ENCODE data around the gene TBX19. TPM values are rescaled to one million over a fixed set of nuclear protein-coding genes. Genes with fewer than 3 reads are reported as not detected.
A peak's percentile ranks its signal among the peaks of the same experiment; 100 is the strongest.

TBX19 gene
- total RNA-seq, 1 donor from 2014 or later, result 1.8 TPM

GRCh38 chr1:168340781-168341482, 60.3 kb downstream of the TBX19 start:
- H3K27me3 Mint-ChIP-seq (ENCODE audit: low read depth), result no peaks in the 10 kb centered on the region
- no peak for DNase-seq (ENCODE audit: low spot score)
- TF ChIP-seq, protein P1, sequence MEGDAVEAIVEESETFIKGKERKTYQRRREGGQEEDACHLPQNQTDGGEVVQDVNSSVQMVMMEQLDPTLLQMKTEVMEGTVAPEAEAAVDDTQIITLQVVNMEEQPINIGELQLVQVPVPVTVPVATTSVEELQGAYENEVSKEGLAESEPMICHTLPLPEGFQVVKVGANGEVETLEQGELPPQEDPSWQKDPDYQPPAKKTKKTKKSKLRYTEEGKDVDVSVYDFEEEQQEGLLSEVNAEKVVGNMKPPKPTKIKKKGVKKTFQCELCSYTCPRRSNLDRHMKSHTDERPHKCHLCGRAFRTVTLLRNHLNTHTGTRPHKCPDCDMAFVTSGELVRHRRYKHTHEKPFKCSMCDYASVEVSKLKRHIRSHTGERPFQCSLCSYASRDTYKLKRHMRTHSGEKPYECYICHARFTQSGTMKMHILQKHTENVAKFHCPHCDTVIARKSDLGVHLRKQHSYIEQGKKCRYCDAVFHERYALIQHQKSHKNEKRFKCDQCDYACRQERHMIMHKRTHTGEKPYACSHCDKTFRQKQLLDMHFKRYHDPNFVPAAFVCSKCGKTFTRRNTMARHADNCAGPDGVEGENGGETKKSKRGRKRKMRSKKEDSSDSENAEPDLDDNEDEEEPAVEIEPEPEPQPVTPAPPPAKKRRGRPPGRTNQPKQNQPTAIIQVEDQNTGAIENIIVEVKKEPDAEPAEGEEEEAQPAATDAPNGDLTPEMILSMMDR (IDR thresholded peaks at IDR 0.05), result no peak
- peaks cover 5% of the 10 kb centered on the region for H3K9me3 Mint-ChIP-seq (ENCODE audit: low read depth)
- H3K4me3 Mint-ChIP-seq (ENCODE audit: unreplicated experiment), result no peak overlapping the region
- H3K27ac Mint-ChIP-seq (ENCODE audit: unreplicated experiment), result peak overlapping the region; percentile 91
- peaks cover 26% of the 10 kb centered on the region for H3K4me1 Mint-ChIP-seq (ENCODE audit: low read depth)
- H3K36me3 Mint-ChIP-seq (ENCODE audit: low read depth), result peaks cover 5% of the 10 kb centered on the region

DNA sequence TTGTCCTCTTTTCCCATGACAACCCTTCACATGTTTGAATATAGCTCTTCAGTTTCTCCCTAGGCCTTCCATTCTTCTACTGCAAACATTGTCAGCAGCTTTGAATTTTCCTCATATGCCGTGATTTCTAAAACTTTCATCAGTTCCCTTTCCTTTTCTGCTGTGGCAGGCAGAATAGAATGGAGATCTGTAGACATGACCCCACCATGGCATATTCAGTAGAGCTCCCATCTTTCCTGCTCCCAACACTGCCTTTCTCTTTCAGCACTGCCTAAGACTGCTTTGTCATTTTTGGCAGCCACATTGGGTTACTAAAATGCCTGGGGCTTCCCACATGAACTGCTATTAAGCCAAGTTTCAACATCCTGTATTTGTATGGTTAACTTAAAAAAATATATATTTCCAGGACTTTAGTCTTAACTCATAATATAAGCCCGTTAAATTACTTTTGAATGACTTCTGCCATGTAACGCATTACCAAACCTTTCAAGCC, 60.9 kb downstream of the TBX19 start:
- Mint-ChIP-seq H3K4me1 (ENCODE audit: low read depth) (peaks cover 26% of the 10 kb centered on the region), H3K27me3 (ENCODE audit: low read depth) (no peaks in the 10 kb centered on the region), H3K36me3 (ENCODE audit: low read depth) (peaks cover 5% of the 10 kb centered on the region), H3K9me3 (ENCODE audit: low read depth) (peaks cover 5% of the 10 kb centered on the region), H3K27ac (ENCODE audit: unreplicated experiment) (peak overlapping the region; percentile 91), H3K4me3 (ENCODE audit: unreplicated experiment) (no peak overlapping the region)
- no peak for DNase-seq (ENCODE audit: low spot score)
- TF ChIP-seq, protein P1 (IDR thresholded peaks at IDR 0.05), result no peak

DNA sequence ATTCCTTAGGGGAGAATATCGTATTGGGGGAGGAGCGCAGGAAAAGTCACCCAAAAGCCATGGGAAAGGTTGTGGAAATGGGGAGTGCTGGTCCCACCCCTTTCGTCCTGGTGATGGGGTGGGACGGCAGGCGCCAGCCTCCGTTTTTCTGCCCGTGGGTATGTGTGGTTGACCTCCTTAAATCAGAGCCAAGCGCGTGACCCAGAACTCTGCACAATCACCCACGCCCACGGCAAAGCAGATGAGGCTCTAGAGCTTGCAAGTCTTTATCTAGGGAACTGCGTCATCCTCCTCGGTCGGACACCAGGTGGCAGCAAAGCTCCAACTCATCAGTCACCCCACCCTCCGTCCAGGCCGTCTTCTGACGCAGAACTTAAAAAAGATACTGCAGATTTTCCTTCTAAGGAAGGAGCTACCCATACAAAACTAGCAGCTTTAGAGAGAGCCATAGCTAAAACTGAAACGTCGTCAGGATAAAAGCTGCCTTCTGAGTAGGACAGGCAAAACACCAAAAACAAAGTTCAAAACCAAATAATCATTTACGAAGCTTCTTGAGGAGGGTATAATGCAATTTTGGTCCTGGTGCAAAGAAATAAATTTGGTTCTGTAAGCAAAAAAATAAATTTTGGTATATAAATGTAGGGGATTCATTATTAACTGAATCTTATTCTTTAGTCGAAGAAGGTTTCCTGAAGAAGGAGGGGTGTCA, 62.0 kb downstream of the TBX19 start:
- H3K4me3 Mint-ChIP-seq (ENCODE audit: unreplicated experiment), result peak overlapping the region; percentile 63
- TF ChIP-seq, protein P1 (IDR thresholded peaks at IDR 0.05), result peak; percentile 90
- peaks cover 26% of the 10 kb centered on the region for H3K4me1 Mint-ChIP-seq (ENCODE audit: low read depth)
- peaks cover 8% of the 10 kb centered on the region for H3K9me3 Mint-ChIP-seq (ENCODE audit: low read depth)
- DNase-seq (ENCODE audit: low spot score), result peak; percentile 87
- H3K27ac Mint-ChIP-seq (ENCODE audit: unreplicated experiment), result peak overlapping the region; percentile 91
- no peaks in the 10 kb centered on the region for H3K27me3 Mint-ChIP-seq (ENCODE audit: low read depth)
- peaks cover 5% of the 10 kb centered on the region for H3K36me3 Mint-ChIP-seq (ENCODE audit: low read depth)

GRCh38 chr1:168343566-168343965, 62.9 kb downstream of the TBX19 start:
- TF ChIP-seq, protein P1 (IDR thresholded peaks at IDR 0.05), result peak; percentile 23

DNA sequence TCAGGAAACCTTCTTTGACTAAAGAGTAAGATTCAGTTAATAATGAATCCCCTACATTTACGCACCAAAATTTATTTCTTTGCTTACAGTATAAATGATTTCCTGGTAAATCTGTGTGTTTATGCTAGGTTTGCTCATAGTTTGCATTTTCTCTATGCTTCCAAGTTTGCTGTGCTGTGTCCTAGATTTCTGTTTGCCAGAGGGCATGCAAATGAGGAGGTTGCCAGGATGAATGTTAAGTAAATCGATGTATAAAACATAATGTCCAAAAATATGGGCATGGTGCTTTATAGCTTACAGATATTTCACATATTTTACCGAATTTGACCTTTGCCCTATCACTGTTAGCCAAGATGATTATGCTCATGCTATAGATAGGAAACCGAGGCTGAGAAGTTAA, 63.8 kb downstream of the TBX19 start:
- Mint-ChIP-seq H3K36me3 (ENCODE audit: low read depth) (peaks cover 4% of the 10 kb centered on the region), H3K4me3 (ENCODE audit: unreplicated experiment) (no peak overlapping the region), H3K27me3 (ENCODE audit: low read depth) (no peaks in the 10 kb centered on the region), H3K4me1 (ENCODE audit: low read depth) (peaks cover 32% of the 10 kb centered on the region), H3K9me3 (ENCODE audit: low read depth) (peaks cover 11% of the 10 kb centered on the region), H3K27ac (ENCODE audit: unreplicated experiment) (no peak overlapping the region)
- TF ChIP-seq, protein P1 (IDR thresholded peaks at IDR 0.05), result no peak
- no peak for DNase-seq (ENCODE audit: low spot score)

More at GRCh38 chr1:168343566-168343965, 62.9 kb downstream of the TBX19 start:
- Mint-ChIP-seq H3K4me1 (ENCODE audit: low read depth) (peaks cover 32% of the 10 kb centered on the region), H3K27ac (ENCODE audit: unreplicated experiment) (no peak overlapping the region), H3K4me3 (ENCODE audit: unreplicated experiment) (no peak overlapping the region), H3K9me3 (ENCODE audit: low read depth) (peaks cover 11% of the 10 kb centered on the region), H3K27me3 (ENCODE audit: low read depth) (no peaks in the 10 kb centered on the region), H3K36me3 (ENCODE audit: low read depth) (peaks cover 5% of the 10 kb centered on the region)
- DNase-seq (ENCODE audit: low spot score), result no peak

Measured in chondrocyte (in vitro differentiated cells).